ENCODE measurements around the gene VKORC1. TPM values are rescaled to one million over a fixed set of nuclear protein-coding genes. Genes with fewer than 3 reads are reported as not detected.
A peak's percentile ranks its signal among the peaks of the same experiment; 100 is the strongest.

Gene VKORC1
- polyA plus RNA-seq, 3 donors, result 59.2 to 113 (median 91.2) TPM

GRCh38 chr16:31107465-31107867, 12.9 kb upstream of the VKORC1 start:
- Mint-ChIP-seq H3K4me1 (peaks cover 34% of the 10 kb centered on the region), H3K27ac (peak overlapping the region in 3 of 7 donors; percentile 25 to 90 (median 77)), H3K4me3 (no peak overlapping the region), H3K36me3 (peaks cover 32% of the 10 kb centered on the region in 2 donors), H3K27me3 (ENCODE audit: low read depth in 3 of 3) (peaks cover 0 to 2% (median 0%) of the 10 kb centered on the region in 3 donors), H3K9me3 (no peaks in the 10 kb centered on the region)
- H3K27me3 ChIP-seq (ENCODE audit: control insufficient read depth in 2 of 2, insufficient read depth in 2 of 2, low read length in 2 of 2), result no peaks in the 10 kb centered on the region
- H4K20me1 ChIP-seq (ENCODE audit: insufficient read depth, low read length), result peaks cover 8% of the 10 kb centered on the region
- peaks cover 32 to 33% of the 10 kb centered on the region in 2 donors for H3K36me3 ChIP-seq (replicated peaks in 1 of 2; ENCODE audit: control insufficient read depth in 1 of 2, insufficient read depth in 2 of 2, low read length in 2 of 2)
- TF ChIP-seq CTCF (IDR thresholded peaks at IDR 0.05), result no peak
- no peak overlapping the region for H3K4me3 ChIP-seq (replicated peaks in 1 of 3; ENCODE audit: low read depth in 2 of 3, low read length in 3 of 3)
- WGBS (ENCODE audit: insufficient coverage), result 90% methylated on average over 5 of the region's 6 CpGs
- H3K79me2 ChIP-seq (ENCODE audit: insufficient read depth, low read length), result peaks cover 37% of the 10 kb centered on the region
- no peaks in the 10 kb centered on the region for H3K9me3 ChIP-seq (replicated peaks in 1 of 2; ENCODE audit: control insufficient read depth in 1 of 2, insufficient read depth in 1 of 2, low read length in 2 of 2)
- no peak for DNase-seq
- H3K9ac ChIP-seq (ENCODE audit: insufficient read depth, low read length, poor library complexity, severe bottlenecking), result no peak overlapping the region
- H2AFZ ChIP-seq (ENCODE audit: insufficient read depth, low read depth, low read length, poor library complexity, severe bottlenecking), result no peak overlapping the region
- no peak overlapping the region for H3K27ac ChIP-seq (ENCODE audit: low read depth in 1 of 2, low read length in 2 of 2)
- peaks cover 37 to 50% of the 10 kb centered on the region in 2 donors for H3K4me1 ChIP-seq (ENCODE audit: control insufficient read depth in 1 of 2, insufficient read depth in 2 of 2, low read length in 2 of 2)
- intact Hi-C loops (cut with micrococcal nuclease), result loop anchor here in 1 of 2 donors (2.0 kb wide), 1 partner anchor 35 kb away; no protein-coding TSS in a partner anchor
- no peak overlapping the region for H3K4me2 ChIP-seq (replicated peaks; ENCODE audit: extremely low read depth, low read length, poor library complexity, severe bottlenecking)

- no peak overlapping the region for H3K9ac ChIP-seq (ENCODE audit: insufficient read depth, low read length, poor library complexity, severe bottlenecking)
- Mint-ChIP-seq H3K4me1 (peaks cover 29% of the 10 kb centered on the region), H3K9me3 (no peaks in the 10 kb centered on the region), H3K27ac (peak overlapping the region in 2 of 7 donors; percentile 77 to 90), H3K27me3 (ENCODE audit: low read depth in 3 of 3) (peaks cover 0 to 2% (median 0%) of the 10 kb centered on the region in 3 donors), H3K4me3 (no peak overlapping the region), H3K36me3 (peaks cover 25% of the 10 kb centered on the region in 2 donors)
- H3K4me3 ChIP-seq (replicated peaks in 1 of 3; ENCODE audit: low read depth in 2 of 3, low read length in 3 of 3), result no peak overlapping the region
- H3K9me3 ChIP-seq (replicated peaks in 1 of 2; ENCODE audit: control insufficient read depth in 1 of 2, insufficient read depth in 1 of 2, low read length in 2 of 2), result no peaks in the 10 kb centered on the region
- no peak overlapping the region for H3K4me2 ChIP-seq (replicated peaks; ENCODE audit: extremely low read depth, low read length, poor library complexity, severe bottlenecking)
- no peak overlapping the region for H3K27ac ChIP-seq (ENCODE audit: low read depth in 1 of 2, low read length in 2 of 2)
- no peak overlapping the region for H2AFZ ChIP-seq (ENCODE audit: insufficient read depth, low read depth, low read length, poor library complexity, severe bottlenecking)
- peaks cover 8% of the 10 kb centered on the region for H4K20me1 ChIP-seq (ENCODE audit: insufficient read depth, low read length)
- H3K27me3 ChIP-seq (ENCODE audit: control insufficient read depth in 2 of 2, insufficient read depth in 2 of 2, low read length in 2 of 2), result no peaks in the 10 kb centered on the region
- 96% methylated on average over 19 of the region's 28 CpGs for WGBS (ENCODE audit: insufficient coverage)
- H3K36me3 ChIP-seq (replicated peaks in 1 of 2; ENCODE audit: control insufficient read depth in 1 of 2, insufficient read depth in 2 of 2, low read length in 2 of 2), result peaks cover 25 to 26% of the 10 kb centered on the region in 2 donors
- H3K4me1 ChIP-seq (ENCODE audit: control insufficient read depth in 1 of 2, insufficient read depth in 2 of 2, low read length in 2 of 2), result peaks cover 30 to 43% of the 10 kb centered on the region in 2 donors
- H3K79me2 ChIP-seq (ENCODE audit: insufficient read depth, low read length), result peaks cover 37% of the 10 kb centered on the region
- no peak for TF ChIP-seq CTCF (IDR thresholded peaks at IDR 0.05)
- intact Hi-C loops (cut with micrococcal nuclease), result loop anchor here in 1 of 2 donors (2.0 kb wide), 1 partner anchor 36 kb away; no protein-coding TSS in a partner anchor
- DNase-seq, result no peak
Measured at GRCh38 chr16:31106509-31107464, 12.2 kb upstream of the VKORC1 start.
